Measurements from ENCODE around the gene LY6G5B. TPM values are rescaled to one million over a fixed set of nuclear protein-coding genes. Genes with fewer than 3 reads are reported as not detected.

LY6G5B gene
- total RNA-seq, 1 donor: 5.4 TPM

DNA sequence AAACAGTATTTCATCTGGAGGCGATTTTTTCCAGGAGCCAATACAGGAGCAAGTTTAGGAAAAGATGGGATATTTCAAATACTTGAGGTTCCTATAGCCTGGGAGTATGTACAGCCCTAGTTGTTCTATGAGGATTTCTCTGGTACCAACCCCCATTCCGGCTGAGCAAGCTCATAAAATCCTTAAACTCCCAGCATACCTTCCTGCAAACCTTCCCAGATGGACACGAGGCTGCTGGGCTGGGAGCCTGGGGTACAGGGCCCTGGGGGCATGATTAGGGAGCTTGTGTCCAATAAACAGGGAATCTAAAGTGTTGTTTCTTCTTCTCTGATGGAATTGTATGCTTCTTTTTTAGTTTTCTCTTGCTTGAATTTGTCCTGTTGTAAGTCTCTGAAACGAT lies 47.8 kb upstream of the LY6G5B start:
- Histone ChIP-seq H3K36me3 (ENCODE audit: insufficient read depth, low read length) (peaks cover 47% of the 10 kb centered on the region), H3K79me2 (ENCODE audit: insufficient read depth, low read length) (peaks cover 63% of the 10 kb centered on the region), H3K9me3 (ENCODE audit: low read depth, low read length) (no peaks in the 10 kb centered on the region), H3K27me3 (ENCODE audit: insufficient read depth, low read length) (no peaks in the 10 kb centered on the region), H3K27ac (ENCODE audit: low read depth, low read length) (peak overlapping the region; percentile 91), H2AFZ (ENCODE audit: low read length) (no peak overlapping the region), H4K20me1 (ENCODE audit: insufficient read depth, low read length) (peaks cover 47% of the 10 kb centered on the region), H3K4me1 (ENCODE audit: insufficient read depth, low read length) (peaks cover 18% of the 10 kb centered on the region), H3K4me3 (ENCODE audit: insufficient read depth, low read length) (peak overlapping the region; percentile 99), H3K4me2 (ENCODE audit: insufficient read depth, low read length) (peak overlapping the region; percentile 95)
- TF ChIP-seq, protein P1, sequence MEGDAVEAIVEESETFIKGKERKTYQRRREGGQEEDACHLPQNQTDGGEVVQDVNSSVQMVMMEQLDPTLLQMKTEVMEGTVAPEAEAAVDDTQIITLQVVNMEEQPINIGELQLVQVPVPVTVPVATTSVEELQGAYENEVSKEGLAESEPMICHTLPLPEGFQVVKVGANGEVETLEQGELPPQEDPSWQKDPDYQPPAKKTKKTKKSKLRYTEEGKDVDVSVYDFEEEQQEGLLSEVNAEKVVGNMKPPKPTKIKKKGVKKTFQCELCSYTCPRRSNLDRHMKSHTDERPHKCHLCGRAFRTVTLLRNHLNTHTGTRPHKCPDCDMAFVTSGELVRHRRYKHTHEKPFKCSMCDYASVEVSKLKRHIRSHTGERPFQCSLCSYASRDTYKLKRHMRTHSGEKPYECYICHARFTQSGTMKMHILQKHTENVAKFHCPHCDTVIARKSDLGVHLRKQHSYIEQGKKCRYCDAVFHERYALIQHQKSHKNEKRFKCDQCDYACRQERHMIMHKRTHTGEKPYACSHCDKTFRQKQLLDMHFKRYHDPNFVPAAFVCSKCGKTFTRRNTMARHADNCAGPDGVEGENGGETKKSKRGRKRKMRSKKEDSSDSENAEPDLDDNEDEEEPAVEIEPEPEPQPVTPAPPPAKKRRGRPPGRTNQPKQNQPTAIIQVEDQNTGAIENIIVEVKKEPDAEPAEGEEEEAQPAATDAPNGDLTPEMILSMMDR (IDR thresholded peaks at IDR 0.05; ENCODE audit: extremely low read depth, low read depth, low read length): no peak
- peak; percentile 90 for DNase-seq (ENCODE audit: insufficient read length, low spot score, missing footprints)

DNA sequence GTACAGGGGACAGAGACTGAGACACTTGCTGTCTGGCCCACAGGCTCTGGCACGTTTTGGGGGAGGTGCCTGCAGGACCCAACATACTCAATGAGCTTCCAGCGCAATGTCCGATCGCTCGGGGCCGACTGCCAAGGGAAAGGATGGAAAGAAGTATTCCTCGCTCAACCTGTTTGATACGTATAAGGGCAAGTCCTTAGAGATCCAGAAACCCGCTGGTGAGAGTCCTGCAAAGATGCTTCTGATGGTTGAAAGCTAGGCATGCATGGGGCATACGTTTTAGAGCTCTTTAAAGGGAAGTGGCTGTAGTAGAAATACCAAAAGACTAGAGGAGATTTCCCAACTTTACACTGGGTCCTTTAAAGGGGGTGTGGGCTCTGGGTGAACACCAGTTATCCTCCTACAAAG lies 47.1 kb upstream of the LY6G5B start:
- peak overlapping the region; percentile 99 for H3K4me3 ChIP-seq (ENCODE audit: insufficient read depth, low read length)
- DNase-seq (ENCODE audit: insufficient read length, low spot score, missing footprints): peak; percentile 49
- H4K20me1 ChIP-seq (ENCODE audit: insufficient read depth, low read length): peaks cover 51% of the 10 kb centered on the region
- no peak overlapping the region for H2AFZ ChIP-seq (ENCODE audit: low read length)
- H3K4me1 ChIP-seq (ENCODE audit: insufficient read depth, low read length): peaks cover 18% of the 10 kb centered on the region
- H3K27ac ChIP-seq (ENCODE audit: low read depth, low read length): peak overlapping the region; percentile 91
- peak overlapping the region; percentile 95 for H3K4me2 ChIP-seq (ENCODE audit: insufficient read depth, low read length)
- H3K79me2 ChIP-seq (ENCODE audit: insufficient read depth, low read length): peaks cover 70% of the 10 kb centered on the region
- peaks cover 54% of the 10 kb centered on the region for H3K36me3 ChIP-seq (ENCODE audit: insufficient read depth, low read length)
- TF ChIP-seq, protein P1 (IDR thresholded peaks at IDR 0.05; ENCODE audit: extremely low read depth, low read depth, low read length): no peak
- H3K27me3 ChIP-seq (ENCODE audit: insufficient read depth, low read length): no peaks in the 10 kb centered on the region
- no peaks in the 10 kb centered on the region for H3K9me3 ChIP-seq (ENCODE audit: low read depth, low read length)

DNA sequence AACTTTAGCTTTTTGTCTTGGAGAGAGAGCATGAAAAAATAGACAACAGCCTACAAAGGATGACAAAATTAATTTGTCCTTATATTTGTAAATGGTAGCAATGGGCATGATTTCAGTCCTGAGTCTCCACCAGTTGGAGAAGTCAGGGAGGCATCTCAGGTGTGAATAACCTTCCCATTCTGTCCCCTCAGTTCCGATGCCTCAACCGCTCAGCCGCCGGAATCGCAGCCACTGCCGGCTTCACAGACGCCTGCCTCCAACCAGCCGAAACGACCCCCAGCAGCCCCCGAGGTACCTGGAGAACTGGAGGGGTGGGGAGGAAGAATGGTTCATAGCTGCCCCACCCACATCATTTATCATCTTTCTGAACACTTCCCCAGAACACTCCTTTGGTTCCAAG lies 45.7 kb upstream of the LY6G5B start:
- Histone ChIP-seq H3K27me3 (ENCODE audit: insufficient read depth, low read length) (no peaks in the 10 kb centered on the region), H3K79me2 (ENCODE audit: insufficient read depth, low read length) (peaks cover 81% of the 10 kb centered on the region), H3K4me2 (ENCODE audit: insufficient read depth, low read length) (no peak overlapping the region), H3K4me3 (ENCODE audit: insufficient read depth, low read length) (no peak overlapping the region), H3K4me1 (ENCODE audit: insufficient read depth, low read length) (peaks cover 18% of the 10 kb centered on the region), H4K20me1 (ENCODE audit: insufficient read depth, low read length) (peaks cover 56% of the 10 kb centered on the region), H3K9me3 (ENCODE audit: low read depth, low read length) (no peaks in the 10 kb centered on the region), H3K27ac (ENCODE audit: low read depth, low read length) (no peak overlapping the region), H3K36me3 (ENCODE audit: insufficient read depth, low read length) (peaks cover 68% of the 10 kb centered on the region), H2AFZ (ENCODE audit: low read length) (no peak overlapping the region)
- TF ChIP-seq, protein P1 (IDR thresholded peaks at IDR 0.05; ENCODE audit: extremely low read depth, low read depth, low read length): no peak
- DNase-seq (ENCODE audit: insufficient read length, low spot score, missing footprints): peak; percentile 67

DNA sequence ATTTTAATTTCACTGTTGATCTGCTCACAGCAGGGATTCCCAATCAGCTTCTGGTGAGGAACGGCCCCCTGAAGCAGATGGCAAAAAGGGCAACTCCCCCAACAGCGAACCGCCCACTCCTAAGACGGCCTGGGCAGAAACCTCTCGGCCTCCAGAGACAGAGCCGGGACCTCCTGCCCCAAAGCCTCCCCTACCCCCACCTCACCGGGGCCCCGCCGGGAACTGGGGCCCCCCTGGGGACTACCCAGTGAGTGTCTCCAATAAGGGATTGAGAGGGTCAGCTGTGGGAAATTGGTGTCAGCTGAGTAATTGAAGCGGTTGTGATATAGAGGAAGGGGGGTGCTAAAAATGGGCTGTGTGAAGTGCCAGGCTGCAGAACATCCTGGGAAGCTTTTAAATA lies 42.8 kb upstream of the LY6G5B start:
- H3K27ac ChIP-seq (ENCODE audit: low read depth, low read length): no peak overlapping the region
- H4K20me1 ChIP-seq (ENCODE audit: insufficient read depth, low read length): peaks cover 55% of the 10 kb centered on the region
- H3K4me2 ChIP-seq (ENCODE audit: insufficient read depth, low read length): no peak overlapping the region
- H3K27me3 ChIP-seq (ENCODE audit: insufficient read depth, low read length): no peaks in the 10 kb centered on the region
- H3K4me3 ChIP-seq (ENCODE audit: insufficient read depth, low read length): no peak overlapping the region
- TF ChIP-seq, protein P1 (IDR thresholded peaks at IDR 0.05; ENCODE audit: extremely low read depth, low read depth, low read length): no peak
- DNase-seq (ENCODE audit: insufficient read length, low spot score, missing footprints): peak; percentile 43
- peaks cover 84% of the 10 kb centered on the region for H3K79me2 ChIP-seq (ENCODE audit: insufficient read depth, low read length)
- peaks cover 10% of the 10 kb centered on the region for H3K4me1 ChIP-seq (ENCODE audit: insufficient read depth, low read length)
- no peaks in the 10 kb centered on the region for H3K9me3 ChIP-seq (ENCODE audit: low read depth, low read length)
- no peak overlapping the region for H2AFZ ChIP-seq (ENCODE audit: low read length)
- H3K36me3 ChIP-seq (ENCODE audit: insufficient read depth, low read length): peaks cover 95% of the 10 kb centered on the region

Data from osteoblast (primary cell).